Measurements from ENCODE around the gene GNAI3. TPM values are rescaled to one million over a fixed set of nuclear protein-coding genes. Genes with fewer than 3 reads are reported as not detected.

GNAI3 gene
- total and polyA plus RNA-seq, 2 of the 13 experiments (the other 11 are each of a cell fraction or from before 2014, with no cell fraction given) = 4.3 to 9.0 TPM

DNA sequence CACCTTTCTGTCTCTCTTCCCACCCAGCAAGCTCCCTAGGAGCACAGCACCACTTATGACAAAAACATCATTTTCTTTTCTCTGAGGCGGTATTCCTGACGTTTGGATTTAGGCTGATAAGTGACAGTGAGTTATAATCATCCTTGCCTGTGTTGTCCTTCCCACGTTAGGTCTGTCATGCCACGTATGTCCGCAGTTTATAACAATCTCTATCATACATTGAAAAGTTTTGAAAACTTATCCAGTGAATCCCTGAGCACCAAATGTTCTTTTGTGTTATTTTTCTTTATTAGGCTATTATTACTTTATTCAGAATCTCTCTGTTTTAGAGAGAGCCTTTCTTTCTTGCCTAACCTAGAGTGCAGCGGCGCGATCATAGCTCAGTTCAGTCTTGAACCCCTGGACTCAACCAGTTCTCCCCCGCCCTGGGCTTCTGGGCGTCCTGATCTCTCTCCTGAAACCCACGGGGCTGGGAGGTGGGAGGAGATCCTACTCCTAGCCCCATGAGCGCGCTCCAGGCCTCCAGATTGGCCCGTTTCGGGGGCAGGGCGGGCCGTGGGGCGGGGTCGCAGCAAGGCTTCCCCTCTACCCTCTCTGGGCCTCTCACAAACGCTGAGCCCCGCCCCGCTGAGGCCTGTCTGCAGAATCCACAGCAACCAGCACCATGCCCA, 119.2 kb downstream of the GNAI3 start, which contains the start of gene GSTM2 (continued):
- TF ChIP-seq, protein P1, sequence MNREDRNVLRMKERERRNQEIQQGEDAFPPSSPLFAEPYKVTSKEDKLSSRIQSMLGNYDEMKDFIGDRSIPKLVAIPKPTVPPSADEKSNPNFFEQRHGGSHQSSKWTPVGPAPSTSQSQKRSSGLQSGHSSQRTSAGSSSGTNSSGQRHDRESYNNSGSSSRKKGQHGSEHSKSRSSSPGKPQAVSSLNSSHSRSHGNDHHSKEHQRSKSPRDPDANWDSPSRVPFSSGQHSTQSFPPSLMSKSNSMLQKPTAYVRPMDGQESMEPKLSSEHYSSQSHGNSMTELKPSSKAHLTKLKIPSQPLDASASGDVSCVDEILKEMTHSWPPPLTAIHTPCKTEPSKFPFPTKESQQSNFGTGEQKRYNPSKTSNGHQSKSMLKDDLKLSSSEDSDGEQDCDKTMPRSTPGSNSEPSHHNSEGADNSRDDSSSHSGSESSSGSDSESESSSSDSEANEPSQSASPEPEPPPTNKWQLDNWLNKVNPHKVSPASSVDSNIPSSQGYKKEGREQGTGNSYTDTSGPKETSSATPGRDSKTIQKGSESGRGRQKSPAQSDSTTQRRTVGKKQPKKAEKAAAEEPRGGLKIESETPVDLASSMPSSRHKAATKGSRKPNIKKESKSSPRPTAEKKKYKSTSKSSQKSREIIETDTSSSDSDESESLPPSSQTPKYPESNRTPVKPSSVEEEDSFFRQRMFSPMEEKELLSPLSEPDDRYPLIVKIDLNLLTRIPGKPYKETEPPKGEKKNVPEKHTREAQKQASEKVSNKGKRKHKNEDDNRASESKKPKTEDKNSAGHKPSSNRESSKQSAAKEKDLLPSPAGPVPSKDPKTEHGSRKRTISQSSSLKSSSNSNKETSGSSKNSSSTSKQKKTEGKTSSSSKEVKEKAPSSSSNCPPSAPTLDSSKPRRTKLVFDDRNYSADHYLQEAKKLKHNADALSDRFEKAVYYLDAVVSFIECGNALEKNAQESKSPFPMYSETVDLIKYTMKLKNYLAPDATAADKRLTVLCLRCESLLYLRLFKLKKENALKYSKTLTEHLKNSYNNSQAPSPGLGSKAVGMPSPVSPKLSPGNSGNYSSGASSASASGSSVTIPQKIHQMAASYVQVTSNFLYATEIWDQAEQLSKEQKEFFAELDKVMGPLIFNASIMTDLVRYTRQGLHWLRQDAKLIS (CRISPR knock-in tag; IDR thresholded peaks at IDR 0.05) = no peak
- TF ChIP-seq, protein P2, sequence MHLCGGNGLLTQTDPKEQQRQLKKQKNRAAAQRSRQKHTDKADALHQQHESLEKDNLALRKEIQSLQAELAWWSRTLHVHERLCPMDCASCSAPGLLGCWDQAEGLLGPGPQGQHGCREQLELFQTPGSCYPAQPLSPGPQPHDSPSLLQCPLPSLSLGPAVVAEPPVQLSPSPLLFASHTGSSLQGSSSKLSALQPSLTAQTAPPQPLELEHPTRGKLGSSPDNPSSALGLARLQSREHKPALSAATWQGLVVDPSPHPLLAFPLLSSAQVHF (CRISPR knock-in tag; IDR thresholded peaks at IDR 0.05) = no peak
- TF ChIP-seq RFXANK (CRISPR knock-in tag; IDR thresholded peaks at IDR 0.05) (no peak), ZNF703 (CRISPR knock-in tag; IDR thresholded peaks at IDR 0.05; ENCODE audit: borderline replicate concordance) (no peak), SATB2 (CRISPR knock-in tag; IDR thresholded peaks at IDR 0.05) (no peak), SRSF1 (optimal IDR thresholded peaks at IDR 0.05; ENCODE audit: low read depth, low read length) (no peak), ZNF260 (CRISPR knock-in tag; IDR thresholded peaks at IDR 0.05; ENCODE audit: borderline replicate concordance, low read depth) (no peak), ZNF383 (CRISPR knock-in tag; IDR thresholded peaks at IDR 0.05; ENCODE audit: borderline replicate concordance) (no peak), PAWR (CRISPR knock-in tag; IDR thresholded peaks at IDR 0.05; ENCODE audit: borderline replicate concordance) (no peak), TOE1 (CRISPR knock-in tag; IDR thresholded peaks at IDR 0.05) (no peak), ZNF589 (CRISPR knock-in tag; conservative IDR thresholded peaks at IDR 0.05) (no peak), ZNF816 (CRISPR knock-in tag; IDR thresholded peaks at IDR 0.05; ENCODE audit: borderline replicate concordance) (no peak), TCF12 (IDR thresholded peaks at IDR 0.05) (no peak), TCF12 (CRISPR knock-in tag; IDR thresholded peaks at IDR 0.05) (no peak), MXD4 (CRISPR knock-in tag; IDR thresholded peaks at IDR 0.05) (no peak), ZNF441 (CRISPR knock-in tag; IDR thresholded peaks at IDR 0.05; ENCODE audit: borderline replicate concordance) (no peak)
- TF ChIP-seq, protein P3, sequence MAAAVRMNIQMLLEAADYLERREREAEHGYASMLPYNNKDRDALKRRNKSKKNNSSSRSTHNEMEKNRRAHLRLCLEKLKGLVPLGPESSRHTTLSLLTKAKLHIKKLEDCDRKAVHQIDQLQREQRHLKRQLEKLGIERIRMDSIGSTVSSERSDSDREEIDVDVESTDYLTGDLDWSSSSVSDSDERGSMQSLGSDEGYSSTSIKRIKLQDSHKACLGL (CRISPR knock-in tag; IDR thresholded peaks at IDR 0.05) = no peak
- TF ChIP-seq, protein P4, sequence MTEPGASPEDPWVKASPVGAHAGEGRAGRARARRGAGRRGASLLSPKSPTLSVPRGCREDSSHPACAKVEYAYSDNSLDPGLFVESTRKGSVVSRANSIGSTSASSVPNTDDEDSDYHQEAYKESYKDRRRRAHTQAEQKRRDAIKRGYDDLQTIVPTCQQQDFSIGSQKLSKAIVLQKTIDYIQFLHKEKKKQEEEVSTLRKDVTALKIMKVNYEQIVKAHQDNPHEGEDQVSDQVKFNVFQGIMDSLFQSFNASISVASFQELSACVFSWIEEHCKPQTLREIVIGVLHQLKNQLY (CRISPR knock-in tag; IDR thresholded peaks at IDR 0.05) = no peak
- TF ChIP-seq, protein P5, sequence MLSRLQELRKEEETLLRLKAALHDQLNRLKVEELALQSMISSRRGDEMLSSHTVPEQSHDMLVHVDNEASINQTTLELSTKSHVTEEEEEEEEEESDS (CRISPR knock-in tag; IDR thresholded peaks at IDR 0.05; ENCODE audit: borderline replicate concordance) = no peak
- TF ChIP-seq, protein P6, sequence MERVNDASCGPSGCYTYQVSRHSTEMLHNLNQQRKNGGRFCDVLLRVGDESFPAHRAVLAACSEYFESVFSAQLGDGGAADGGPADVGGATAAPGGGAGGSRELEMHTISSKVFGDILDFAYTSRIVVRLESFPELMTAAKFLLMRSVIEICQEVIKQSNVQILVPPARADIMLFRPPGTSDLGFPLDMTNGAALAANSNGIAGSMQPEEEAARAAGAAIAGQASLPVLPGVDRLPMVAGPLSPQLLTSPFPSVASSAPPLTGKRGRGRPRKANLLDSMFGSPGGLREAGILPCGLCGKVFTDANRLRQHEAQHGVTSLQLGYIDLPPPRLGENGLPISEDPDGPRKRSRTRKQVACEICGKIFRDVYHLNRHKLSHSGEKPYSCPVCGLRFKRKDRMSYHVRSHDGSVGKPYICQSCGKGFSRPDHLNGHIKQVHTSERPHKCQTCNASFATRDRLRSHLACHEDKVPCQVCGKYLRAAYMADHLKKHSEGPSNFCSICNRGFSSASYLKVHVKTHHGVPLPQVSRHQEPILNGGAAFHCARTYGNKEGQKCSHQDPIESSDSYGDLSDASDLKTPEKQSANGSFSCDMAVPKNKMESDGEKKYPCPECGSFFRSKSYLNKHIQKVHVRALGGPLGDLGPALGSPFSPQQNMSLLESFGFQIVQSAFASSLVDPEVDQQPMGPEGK (CRISPR knock-in tag; IDR thresholded peaks at IDR 0.05) = peak; percentile 35; the same call in 1 of the 2 replicates
- TF ChIP-seq, protein P7, sequence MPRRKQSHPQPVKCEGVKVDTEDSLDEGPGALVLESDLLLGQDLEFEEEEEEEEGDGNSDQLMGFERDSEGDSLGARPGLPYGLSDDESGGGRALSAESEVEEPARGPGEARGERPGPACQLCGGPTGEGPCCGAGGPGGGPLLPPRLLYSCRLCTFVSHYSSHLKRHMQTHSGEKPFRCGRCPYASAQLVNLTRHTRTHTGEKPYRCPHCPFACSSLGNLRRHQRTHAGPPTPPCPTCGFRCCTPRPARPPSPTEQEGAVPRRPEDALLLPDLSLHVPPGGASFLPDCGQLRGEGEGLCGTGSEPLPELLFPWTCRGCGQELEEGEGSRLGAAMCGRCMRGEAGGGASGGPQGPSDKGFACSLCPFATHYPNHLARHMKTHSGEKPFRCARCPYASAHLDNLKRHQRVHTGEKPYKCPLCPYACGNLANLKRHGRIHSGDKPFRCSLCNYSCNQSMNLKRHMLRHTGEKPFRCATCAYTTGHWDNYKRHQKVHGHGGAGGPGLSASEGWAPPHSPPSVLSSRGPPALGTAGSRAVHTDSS (CRISPR knock-in tag; conservative IDR thresholded peaks at IDR 0.05) = no peak
